DMS153 (cell line): ENCODE results near the gene ST3GAL6.

Experiments used
- DNase-seq: peaks from one replicate; lab custom pipeline; 2025; lab: John Stamatoyannopoulos, UW

Gene ST3GAL6, protein sequence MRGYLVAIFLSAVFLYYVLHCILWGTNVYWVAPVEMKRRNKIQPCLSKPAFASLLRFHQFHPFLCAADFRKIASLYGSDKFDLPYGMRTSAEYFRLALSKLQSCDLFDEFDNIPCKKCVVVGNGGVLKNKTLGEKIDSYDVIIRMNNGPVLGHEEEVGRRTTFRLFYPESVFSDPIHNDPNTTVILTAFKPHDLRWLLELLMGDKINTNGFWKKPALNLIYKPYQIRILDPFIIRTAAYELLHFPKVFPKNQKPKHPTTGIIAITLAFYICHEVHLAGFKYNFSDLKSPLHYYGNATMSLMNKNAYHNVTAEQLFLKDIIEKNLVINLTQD

DNA sequence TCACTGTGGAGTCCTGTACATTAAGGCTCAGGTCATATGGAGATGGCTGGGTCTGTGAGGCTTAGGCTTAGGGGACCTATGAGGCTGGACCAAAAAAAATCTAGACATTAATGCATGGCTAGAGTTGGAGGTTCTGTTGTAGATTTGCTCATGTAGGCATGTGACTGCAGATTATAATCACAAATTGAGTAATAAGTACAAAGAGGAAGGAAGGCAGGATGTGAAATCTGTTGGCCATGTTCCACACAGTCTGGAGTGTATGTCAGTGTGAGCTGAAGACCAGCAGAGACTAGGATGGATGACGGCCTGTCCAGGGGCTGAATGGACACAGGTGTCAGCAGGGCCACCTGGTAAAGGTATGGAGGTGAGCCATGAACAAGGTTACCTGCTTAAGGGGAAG lies at the start of gene ST3GAL6:
Gene ST3GAL6, plus strand, starts transcription at position 265 of the 400 bp plus-strand sequence. CDS start 5,101 bp downstream, outside the sequence.
- DNase-seq = no peak

DNA sequence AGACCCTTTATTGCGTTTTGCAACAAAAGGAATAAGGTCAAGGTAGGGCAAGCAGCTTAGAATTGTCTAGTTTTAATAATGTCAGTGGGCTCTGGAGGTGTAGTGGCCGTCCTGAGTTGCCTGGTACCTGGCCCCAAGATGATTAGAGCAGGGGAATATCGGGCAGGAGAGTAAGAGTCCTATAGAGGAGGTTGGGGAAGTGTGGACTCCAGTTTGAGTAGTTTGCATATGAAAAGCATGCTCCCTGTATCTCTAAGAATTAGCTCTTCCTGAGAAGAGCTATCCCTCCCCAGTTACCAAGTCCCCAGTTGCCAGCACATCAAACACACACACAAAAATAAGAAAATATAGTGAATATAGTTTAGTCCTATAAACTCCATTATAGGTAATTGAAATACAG lies 49.2 kb upstream of the ST3GAL6 start:
- DNase-seq = no peak

DNA sequence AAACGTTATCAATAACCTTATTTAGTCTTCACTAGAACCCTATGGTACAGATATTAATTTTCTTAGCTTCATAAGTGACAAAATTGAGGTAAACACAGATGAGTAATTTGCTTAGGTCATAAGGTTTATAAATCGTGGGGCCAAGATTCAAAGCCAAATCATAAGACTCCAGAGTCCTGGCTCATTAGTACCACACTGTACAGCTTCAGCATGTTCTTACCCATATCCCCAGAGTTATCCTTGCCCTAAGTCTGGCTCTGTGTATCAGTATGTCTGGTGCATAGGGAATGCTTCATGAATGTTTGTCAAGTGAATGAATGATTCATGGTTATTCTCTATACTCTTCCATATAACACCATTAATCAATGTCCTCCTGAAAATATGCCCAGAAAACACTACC lies 45.6 kb upstream of the ST3GAL6 start:
- DNase-seq = no peak

DNA sequence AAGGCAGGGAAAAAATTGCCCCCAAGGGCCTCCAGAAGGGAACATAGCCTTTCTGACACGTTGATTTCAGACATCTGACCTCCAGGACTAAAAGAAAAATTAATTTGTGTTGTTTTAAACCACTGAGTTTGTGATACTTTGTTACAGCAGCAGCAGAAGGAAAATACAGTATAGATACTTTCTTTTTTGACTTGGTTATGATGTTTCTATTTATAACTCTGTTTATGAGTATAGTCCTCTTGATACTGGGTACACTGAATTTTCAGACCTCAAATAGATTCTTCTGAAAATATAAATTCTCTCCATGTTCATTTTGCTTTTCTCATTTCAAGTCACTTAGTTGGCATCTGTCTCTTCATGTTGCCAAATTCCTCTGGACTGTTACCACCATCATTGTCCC lies 44.4 kb upstream of the ST3GAL6 start:
- DNase-seq = no peak

DNA sequence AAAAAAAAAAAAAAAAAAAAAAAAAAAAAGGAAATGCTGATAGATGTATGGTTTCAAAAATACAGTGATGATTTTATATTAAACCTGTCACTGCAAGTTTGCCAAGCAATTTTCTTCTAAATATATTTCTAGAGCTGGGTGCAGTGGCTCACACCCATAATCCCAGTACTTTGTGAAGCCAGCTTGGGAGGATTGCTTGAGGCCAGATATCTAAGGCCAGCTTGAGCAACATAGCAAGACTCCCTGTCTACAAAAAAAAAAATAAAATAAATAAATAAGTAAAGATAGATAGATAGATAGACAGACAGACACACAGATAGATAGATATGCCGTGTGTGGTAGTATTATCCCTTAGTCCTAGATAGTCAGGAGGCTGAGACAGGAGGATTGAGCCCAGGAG lies 41.4 kb upstream of the ST3GAL6 start:
- DNase-seq = no peak

DNA sequence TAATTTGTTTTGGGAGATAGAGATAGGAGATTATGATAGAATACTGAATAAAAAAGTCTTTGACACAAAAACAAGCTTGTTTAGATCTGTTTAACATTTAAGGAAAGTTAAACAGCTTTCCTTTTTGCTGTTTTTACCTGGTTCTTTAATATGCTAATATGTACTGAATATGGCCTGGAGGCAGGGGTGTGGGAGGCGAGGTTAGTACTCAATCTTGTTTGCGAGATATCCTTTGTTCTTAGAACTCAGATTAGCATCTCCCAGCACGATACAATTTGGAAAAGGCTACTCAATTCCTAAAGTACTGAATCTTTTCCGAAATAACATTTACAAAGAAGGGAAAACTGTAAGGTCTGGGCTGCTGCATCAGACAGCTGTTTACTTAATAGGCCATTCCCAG lies 40.8 kb upstream of the ST3GAL6 start:
- DNase-seq = no peak

DNA sequence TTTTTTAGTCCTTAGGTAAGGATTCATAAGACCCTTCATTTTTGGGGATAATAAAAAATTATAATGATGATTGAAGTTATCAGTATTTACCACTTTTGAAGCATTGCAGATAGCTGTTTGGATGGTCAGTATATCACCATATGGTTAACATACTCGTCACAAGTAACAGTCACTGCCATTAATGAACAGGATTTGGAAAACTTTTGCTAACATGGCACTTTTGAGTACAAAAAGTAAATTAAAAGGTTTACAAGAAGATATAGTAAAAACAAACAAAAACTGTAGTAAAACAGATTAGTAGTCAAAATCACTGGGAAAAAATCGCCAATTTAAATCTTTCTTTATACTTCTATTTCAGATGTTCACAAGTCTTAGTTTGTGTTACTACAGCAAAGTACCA lies 37.8 kb upstream of the ST3GAL6 start:
- DNase-seq = no peak

DNA sequence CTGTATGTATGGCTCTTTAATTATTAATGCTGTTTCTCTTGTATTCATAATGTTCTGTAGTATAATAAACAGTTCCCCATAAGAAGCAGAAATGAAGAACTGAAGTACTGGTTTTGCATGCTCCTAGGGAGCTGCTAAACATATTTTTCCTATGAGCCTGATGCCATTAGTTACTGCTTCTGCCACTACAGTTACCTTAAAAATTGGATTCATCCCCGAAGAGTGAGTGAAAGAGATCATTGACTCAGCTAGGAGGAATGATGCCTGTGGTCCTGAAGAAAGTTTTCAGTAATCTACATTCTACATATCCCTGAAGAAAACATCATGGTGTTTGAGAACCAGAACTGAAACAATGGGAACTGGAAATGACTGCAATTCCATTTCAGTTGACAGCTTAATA lies 37.1 kb upstream of the ST3GAL6 start:
- no peak for DNase-seq

DNA sequence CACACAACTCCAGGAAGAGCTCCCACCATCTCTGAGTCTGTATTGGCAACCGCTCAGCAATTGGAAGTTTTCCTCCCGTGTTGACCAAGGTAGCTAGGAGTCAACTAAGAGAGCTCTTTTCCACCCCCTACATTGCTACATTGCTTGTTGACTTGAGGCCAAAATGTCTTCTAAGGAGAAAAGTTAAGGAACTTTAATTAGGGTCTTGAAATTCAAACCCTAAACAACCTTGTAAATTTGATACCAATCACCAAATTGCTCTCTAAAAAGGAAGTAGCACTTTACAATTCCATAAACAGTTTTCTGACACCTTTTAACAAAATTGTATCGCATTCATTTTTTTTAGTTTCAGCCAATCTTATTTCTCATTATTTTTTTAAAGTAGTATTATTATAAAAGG lies 35.5 kb upstream of the ST3GAL6 start:
- DNase-seq = no peak

DNA sequence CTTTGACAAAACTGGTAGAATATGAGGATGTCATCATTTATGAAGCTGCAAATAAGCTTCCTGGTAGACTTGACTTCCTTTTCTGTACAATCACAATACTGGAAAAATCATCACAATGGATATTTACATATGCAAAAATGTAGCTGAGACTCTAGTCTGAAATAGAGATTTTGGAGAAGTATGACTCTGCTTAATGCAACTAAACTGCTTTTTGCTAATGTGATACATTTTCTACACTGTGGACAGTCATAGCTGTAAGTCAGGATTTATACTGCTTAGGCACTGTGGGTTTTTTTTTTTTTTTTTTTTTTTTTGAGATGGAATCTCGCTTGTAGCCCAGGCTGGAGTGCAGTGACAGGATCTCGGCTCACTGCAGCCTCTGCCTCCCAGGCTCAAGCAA lies 34.5 kb upstream of the ST3GAL6 start:
- DNase-seq = no peak

DNA sequence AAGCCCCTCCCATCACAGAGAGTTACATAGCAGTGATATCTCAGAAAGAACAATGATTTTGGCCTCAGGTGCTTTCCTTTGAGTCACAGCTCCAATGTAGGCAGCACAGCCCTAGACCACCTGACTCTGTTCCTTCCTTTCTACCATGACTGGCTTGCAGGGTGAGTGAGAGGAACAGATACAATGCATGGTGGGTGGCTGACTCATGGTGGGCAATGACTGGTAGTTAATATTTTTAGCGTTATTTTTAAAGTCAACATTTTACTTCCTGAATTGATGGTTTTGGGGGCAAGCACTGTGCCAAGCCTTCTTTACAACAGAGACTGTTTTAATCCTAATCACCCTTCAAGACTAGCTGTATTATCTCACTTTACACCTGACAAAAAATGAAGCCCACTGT lies 32.8 kb upstream of the ST3GAL6 start:
- DNase-seq = no peak

DNA sequence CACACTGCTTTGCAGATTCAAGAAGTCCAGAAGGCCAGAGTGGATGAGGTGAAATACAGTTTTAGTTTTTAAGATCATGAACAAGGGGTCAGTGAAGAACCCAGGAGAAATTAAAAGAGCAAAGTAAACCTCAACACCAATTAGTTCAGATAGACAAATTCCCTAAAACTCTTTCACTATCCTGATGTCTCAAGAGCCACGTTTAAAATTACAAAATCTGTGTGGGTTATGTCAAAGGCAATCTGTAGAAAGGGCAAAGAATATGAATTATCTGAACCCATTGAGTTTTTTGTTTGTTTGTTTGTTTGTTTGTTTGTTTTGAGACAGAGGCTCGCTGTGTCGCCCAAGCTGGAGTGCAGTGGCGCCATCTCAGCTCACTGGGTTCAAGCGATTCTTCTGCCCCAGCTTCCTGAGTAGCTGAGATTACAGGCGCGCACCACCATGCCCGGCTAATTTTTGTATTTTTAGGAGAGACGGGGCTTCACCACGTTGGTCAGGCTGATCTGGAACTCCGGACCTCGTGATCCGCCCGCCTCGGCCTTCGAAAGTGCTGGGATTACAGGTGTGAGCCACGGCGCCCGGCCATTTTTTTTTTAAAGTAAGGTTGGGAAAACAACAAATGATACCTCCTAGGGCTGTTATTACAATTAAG lies 32.1 kb upstream of the ST3GAL6 start:
- DNase-seq = no peak

DNA sequence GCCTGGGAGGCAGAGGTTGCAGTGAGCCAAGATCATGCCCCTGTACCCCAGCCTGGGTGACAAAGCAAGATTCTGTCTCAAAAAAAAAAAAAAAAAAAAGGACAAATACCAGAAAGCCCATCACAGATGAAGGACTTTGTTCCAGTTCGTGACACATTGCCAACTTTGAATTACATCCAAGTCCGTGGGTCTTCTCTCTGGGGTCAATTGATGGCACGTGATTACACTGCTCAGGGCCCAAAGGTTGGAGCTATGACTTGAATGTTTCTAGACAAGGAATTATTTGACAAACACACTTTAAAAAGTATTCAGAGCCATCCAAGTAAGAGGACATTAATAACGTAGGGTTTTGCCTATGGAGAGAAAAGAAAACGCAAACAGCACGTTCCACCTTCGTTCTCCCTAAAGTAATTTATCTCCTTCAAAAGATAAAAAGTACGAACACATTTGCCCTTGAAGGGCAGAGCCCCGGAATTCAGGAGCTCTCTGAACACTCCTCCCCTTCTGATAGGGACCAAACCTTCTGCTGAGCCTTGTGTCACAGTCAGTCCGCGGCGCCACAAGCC lies 31.3 kb upstream of the ST3GAL6 start:
- no peak for DNase-seq

DNA sequence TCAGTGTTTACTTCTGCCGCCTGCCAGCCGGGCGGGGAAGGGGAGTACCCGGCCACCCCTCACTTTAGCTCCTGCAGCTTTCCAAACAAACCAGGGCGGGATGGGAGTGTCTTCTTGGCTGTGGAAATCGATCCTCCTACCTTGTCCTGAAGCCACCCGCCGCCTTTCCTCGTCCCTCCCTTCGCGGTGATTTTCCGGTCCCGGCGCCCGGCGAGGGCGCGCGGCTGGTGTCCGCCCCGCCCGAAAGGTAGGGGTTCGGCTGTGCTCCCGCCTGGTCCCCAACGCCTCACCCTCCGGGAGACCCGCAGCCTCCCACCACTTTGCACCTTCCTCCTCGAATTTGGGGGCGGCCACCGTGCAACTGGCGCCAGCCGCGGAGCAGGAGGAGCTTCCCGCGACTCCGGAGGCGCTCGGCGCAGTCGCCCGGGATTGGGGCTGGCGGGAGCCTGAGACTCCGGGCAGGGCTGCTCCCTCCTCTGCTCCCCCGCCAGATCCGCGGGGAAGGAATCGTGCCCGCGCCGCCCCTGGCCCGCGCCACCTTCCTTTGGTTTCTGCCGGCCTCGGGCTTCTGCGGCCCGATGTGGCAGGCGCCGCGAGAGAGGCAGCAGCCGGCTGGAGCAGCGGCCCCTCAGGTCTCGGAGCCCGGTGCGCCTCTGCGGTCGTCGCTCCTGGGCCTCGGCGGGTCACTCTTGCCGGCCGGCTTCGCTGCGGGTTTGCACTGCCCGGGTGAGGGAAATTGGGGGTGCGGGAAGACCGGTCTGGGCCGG lies 30.7 kb upstream of the ST3GAL6 start:
- DNase-seq = no peak

DNA sequence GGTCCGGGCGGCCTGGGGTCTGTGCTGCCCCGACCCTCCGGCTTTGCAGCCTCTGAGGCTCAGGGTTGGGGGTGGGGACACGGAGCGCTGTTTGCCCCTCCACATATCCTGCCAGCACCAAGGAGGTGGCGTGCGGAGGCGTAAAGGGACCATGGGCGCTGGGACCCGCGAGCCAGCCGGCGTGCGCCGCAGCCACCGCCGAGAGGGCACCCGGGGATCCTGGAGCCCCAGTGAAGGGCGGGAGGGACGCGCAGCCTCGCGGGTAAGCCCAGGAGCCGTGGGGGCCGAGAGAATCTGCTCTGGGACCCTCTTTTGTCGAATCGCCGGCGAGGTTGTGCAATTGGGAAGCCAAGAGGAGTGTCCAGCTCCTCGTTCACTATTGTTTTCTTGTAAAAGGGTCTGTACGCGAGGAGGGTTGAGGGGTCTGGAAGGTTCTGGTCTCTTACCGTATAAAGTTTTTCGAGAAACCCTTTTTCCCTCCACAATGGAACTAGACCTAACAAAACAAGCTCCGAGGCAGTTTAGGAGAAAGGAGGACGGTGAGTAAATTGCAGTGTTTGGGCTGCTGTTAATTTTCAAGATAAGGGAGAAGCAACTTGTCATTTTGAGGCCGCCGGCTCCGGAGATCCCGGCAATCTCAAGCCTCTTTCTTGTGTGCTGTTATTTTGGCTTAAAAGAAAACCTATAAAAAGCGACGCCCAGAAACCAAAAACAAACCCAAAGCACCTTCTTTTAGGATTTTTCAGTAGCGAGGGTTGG lies 29.9 kb upstream of the ST3GAL6 start:
- no peak for DNase-seq

DNA sequence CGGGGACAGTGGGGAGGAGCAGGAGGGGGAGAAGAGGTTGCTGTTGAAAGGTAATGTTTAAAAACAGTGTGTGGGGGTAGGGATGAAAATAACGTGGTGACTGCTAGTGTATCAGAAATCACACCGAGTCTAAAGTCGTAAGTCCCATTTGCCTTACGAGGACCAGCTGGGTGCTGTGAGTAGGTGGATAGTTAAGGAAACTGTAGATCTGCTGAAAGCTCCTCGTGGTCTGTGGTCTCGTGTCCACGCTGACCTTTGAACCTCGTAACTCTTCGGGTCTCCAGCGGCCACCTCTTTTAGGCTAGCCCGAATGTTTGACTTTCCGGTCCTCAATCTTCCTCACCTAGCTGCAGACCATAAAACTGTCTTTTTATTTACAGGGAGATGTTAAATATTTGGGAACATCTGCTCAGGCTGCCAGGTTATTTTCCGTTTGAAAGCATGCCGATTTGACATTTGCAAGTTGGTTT lies 29.3 kb upstream of the ST3GAL6 start:
- no peak for DNase-seq

DNA sequence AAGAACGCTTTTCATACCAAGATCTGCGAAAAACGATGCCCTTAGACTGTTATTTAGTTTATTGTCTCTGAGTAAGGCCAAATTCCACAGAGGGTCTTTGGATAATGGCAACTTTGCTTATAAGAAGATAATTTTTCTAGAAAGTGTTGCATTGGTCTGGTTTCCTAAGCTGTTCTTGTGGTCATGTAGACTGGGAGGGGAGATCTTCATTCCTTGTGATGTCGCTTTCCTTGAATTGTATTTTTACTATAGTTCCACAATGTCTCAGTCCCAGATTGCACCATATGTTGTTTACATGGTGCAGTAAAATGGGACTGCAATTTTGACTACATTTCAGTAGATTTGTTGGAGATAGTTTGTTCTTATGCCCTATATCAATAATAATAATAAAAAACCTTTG lies 28.8 kb upstream of the ST3GAL6 start:
- DNase-seq = no peak

DNA sequence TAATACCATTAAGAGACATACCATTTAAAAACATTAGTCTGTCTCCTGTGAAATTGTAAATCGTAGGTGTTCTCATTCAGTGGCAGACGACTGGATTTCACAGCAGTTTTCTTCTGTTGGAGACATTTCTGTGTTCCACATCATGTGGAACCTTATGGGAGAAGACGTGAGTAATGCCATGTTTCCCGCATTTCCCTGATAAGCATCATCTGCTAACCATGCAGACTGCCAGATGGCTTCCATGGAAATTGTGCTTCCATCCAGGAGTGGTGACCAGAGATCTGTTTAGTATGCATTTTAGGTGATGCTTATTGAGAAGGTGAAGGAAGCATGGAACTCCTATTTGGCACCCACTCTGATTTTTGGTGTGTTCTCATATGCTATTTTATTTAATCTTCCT lies 28.4 kb upstream of the ST3GAL6 start:
- DNase-seq = no peak

DNA sequence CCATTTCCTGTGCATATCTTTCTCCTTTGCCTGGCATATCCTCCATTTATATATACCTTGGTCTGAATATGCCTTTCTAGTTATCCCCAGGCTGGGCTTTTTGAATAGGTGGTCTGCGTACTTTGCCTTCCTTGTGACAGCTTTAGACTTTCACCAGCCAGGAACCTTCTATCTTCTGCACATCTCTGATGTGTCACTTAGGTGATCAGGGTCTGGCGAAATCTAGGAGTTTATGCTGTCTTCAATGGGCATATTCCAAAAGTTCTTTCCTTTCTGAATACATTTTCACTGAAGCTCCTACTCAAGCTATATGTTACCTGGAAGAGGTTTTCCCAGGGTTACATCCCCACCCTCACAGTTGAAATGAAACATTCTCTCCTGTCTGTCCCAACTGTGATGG lies 27.8 kb upstream of the ST3GAL6 start:
- DNase-seq = no peak

DNA sequence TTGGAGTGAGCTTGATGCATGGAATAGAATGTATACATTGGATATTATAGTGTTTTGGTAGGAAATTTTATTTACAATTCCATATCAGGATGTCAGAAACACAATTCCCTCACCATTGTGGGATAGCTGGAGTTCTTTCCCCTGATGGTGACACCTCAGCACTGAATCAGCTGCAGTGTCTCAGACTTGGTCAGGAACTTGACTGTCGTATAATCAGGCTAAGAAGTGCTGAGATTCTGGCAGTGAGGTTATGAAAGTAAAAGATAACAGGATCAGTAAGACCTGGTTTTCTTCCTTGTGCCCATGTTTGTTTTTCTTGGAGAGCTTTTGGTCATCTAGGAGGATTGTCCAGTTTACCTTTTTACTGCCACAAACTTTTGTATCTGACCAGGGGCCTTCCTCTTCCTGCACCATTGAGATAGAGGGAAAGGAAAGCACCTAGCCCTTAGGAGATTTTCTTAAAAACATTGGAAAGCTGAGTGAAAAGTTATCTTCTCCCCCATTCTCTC lies 27.3 kb upstream of the ST3GAL6 start:
- no peak for DNase-seq

DNA sequence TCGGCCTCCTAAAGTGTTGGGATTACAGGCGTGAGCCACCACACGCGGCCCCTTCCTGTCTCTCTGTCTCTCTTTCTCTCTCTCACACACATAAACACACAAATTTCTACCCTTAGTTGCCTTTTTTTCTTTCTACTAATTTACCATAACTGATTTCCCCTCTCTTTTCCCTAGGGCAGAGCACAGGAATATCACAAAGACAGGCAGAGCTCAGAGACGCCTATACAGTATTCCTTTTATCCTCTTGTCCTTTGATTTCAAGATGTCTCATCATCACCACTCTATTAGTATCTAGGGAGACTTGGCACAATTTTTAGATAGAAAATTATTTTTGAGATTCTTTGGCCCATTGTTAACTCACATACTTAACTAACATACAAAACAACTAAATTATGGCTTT lies 25.8 kb upstream of the ST3GAL6 start:
- DNase-seq = no peak

DNA sequence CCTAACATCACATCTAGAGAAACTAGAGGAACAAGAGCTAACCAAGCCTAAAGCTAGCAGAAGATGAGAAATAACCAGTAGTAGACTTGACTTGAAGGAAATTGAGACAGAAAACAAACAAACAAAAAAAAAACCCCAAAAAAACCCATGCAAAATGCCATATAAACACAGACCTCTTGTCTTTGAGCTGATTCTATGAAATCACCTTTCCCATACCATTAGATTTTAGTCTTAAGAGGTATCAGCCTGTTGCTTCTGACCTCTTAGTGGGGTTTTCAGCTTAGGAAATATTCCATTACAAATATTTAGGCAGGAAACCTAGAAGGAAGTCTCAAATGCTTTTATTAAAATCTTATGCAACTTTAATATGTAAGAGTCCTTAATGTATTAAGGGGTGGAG lies 23.9 kb upstream of the ST3GAL6 start:
- no peak for DNase-seq
